PC-3 (cell line): Measurements from ENCODE around the gene AKAP9. TPM values are rescaled to one million over a fixed set of nuclear protein-coding genes. Genes with fewer than 3 reads are reported as not detected.

Source experiments
- ATAC-seq: fragments of 200-7000 bp; cut with Tn5 transposase; 2 replicates; pipeline ENCODE4 v1.9.1; 2020; ENCODE audit warnings: mild to moderate bottlenecking, moderate library complexity
- BruUV-seq: library from RNA; stranded (reverse); fragments of 400-500 nt; replicated peaks from 2 replicates; lab custom pipeline; 2021; lab: Mats Ljungman, UMichigan
- CTCF ChIA-PET: fragments of 300-600 bp; sonication (Branson Sonifier 250); formaldehyde crosslinking; loops from one replicate; lab custom pipeline; 2022; ENCODE audit warnings: antibody characterized with exemption; lab: Charles Lee
- POLR2A ChIA-PET: fragments of 300-600 bp; sonication (Branson Sonifier 250); formaldehyde crosslinking; loops from one replicate; lab custom pipeline; 2022; ENCODE audit warnings: antibody characterized with exemption; ENCODE audit not compliant: unreplicated experiment; lab: Charles Lee
- DNase-seq: peaks from one replicate; pipeline ENCODE4 v3.0.0-alpha.2; 2015
- H2AFZ ChIP-seq: fragments of 300-600 bp; sonication (generic); 2 replicates; pipeline ENCODE4 v1.6.0; 2016; ENCODE audit warnings: antibody characterized with exemption, low read length
- H3F3A ChIP-seq: fragments of 300-600 bp; sonication (generic); one replicate; pipeline ENCODE4 v1.6.0; 2017; ENCODE audit warnings: antibody characterized with exemption, low read length, control low read depth, mild to moderate bottlenecking; ENCODE audit not compliant: unreplicated experiment
- H3K27ac ChIP-seq: fragments of 300-600 bp; sonication (generic); 2 replicates; pipeline ENCODE4 v1.5.1; 2016; ENCODE audit warnings: mild to moderate bottlenecking, low read length
- H3K27me3 ChIP-seq: fragments of 300-600 bp; sonication (generic); 2 replicates; pipeline ENCODE4 v1.6.1; 2016; ENCODE audit warnings: low read length, mixed read lengths
- H3K36me3 ChIP-seq: fragments of 300-600 bp; sonication (generic); 2 replicates; pipeline ENCODE4 v1.6.1; 2016; ENCODE audit warnings: low read depth, mixed run types, low read length, mixed read lengths
- H3K4me1 ChIP-seq: fragments of 300-600 bp; sonication (generic); 2 replicates; pipeline ENCODE4 v1.5.1; 2016; ENCODE audit warnings: low read length; ENCODE audit not compliant: insufficient read depth
- H3K4me2 ChIP-seq: fragments of 300-600 bp; sonication (generic); 2 replicates; pipeline ENCODE4 v1.6.0; 2016; ENCODE audit warnings: low read length
- H3K4me3 ChIP-seq: fragments of 300-600 bp; sonication (generic); 2 replicates; pipeline ENCODE4 v1.5.1; 2016; ENCODE audit warnings: mild to moderate bottlenecking, low read length, mixed read lengths
- H3K79me2 ChIP-seq: fragments of 300-600 bp; sonication (generic); 2 replicates; pipeline ENCODE4 v1.6.1; 2017; ENCODE audit warnings: low read length, mixed read lengths
- H3K9ac ChIP-seq: fragments of 300-600 bp; sonication (generic); 2 replicates; pipeline ENCODE4 v1.6.0; 2016; ENCODE audit warnings: mild to moderate bottlenecking, low read length
- H3K9me2 ChIP-seq: fragments of 300-600 bp; sonication (generic); replicated peaks from 2 replicates; pipeline ENCODE4 v1.6.1; 2016; ENCODE audit warnings: mixed run types, low read length, mixed read lengths
- H3K9me3 ChIP-seq: fragments of 300-600 bp; sonication (generic); 2 replicates; pipeline ENCODE4 v1.6.1; 2016; ENCODE audit warnings: low read length, mixed read lengths
- H4K20me1 ChIP-seq: fragments of 300-600 bp; sonication (generic); 2 replicates; pipeline ENCODE4 v1.6.1; 2016; ENCODE audit warnings: low read length, mixed read lengths
- EZH2 ChIP-seq: fragments of 300-600 bp; sonication (generic); IDR thresholded peaks from one replicate; pipeline ENCODE4 v1.6.1; 2017; ENCODE audit warnings: antibody characterized with exemption, mild to moderate bottlenecking, low read length; ENCODE audit not compliant: unreplicated experiment
- EZH2phosphoT487 ChIP-seq: fragments of 300-600 bp; sonication (generic); IDR thresholded peaks from 2 replicates; pipeline ENCODE4 v1.6.1; 2018; ENCODE audit warnings: mild to moderate bottlenecking, antibody characterized with exemption, low read length, borderline replicate concordance
- intact Hi-C: fragments of 100-400 bp; cut with micrococcal nuclease; formaldehyde crosslinking; loops from 2 replicates; pipeline ENCODE4 v1.9.0; 2023
- total RNA-seq: library from RNA; depleted of rRNA; stranded (reverse); fragments of >200 nt; gene quantifications from 2 replicates; pipeline ENCODE4 v1.2.3, GENCODE V29; 2014
- TF ChIP-seq, protein P1 (sequence below): fragments of 300-600 bp; sonication (generic); conservative IDR thresholded peaks from 2 replicates; pipeline ENCODE4 v1.5.1; 2017; ENCODE audit warnings: antibody characterized with exemption, low read depth, mild to moderate bottlenecking, low read length

The AKAP9 gene
- total RNA-seq, 1 experiment from 2014 or later: 24.9 TPM

DNA sequence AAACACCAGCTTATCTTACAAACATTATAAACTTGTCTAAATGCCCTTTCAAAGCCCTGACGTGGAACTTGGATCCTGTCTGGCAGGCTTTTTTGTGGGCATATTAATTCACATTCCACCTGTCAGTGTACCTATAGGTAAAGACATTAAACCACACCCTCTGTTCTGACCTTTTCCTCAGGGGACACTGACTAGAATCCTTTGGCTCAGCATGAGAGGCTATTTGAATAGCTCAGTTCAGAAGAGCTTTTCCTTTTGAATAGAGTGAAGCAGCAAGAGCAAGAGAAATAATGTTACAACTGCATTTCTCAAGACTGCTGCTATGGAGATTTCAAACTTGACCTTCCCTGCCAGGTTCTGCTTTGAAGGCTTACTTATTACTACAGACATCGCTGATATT, 116.7 kb downstream of the AKAP9 start:
- DNase-seq (peak; percentile 80), ATAC-seq (peak; percentile 91)

DNA sequence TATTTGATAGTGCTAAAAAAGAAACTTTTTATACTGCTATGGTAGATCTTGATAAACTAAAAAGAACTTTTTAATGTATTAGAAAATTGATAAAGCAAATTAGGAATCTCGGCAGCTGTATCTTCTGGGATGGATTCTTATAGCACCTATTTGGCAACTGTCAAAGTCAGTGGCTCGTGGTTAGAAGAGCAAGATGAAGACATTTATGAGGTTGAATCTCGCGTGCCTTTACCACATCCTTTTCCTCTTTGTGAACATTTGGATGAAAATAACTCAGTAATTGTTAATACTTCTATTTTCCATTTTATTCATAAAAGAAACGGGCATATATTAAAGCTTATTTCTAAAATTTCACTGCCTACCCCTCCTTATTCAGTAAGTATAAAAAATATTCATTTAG, 117.4 kb downstream of the AKAP9 start:
- ATAC-seq (no peak), DNase-seq (no peak)
- Histone ChIP-seq H3K4me1 (peaks cover 22% of the 10 kb centered on the region), H3K36me3 (no peaks in the 10 kb centered on the region; the same call in 1 of the 2 replicates), H3K9me2 (no peaks in the 10 kb centered on the region), H3K4me3 (no peak overlapping the region), H3K9ac (no peak overlapping the region), H3K79me2 (no peaks in the 10 kb centered on the region), H3F3A (peaks cover 5% of the 10 kb centered on the region), H3K27me3 (no peaks in the 10 kb centered on the region), H2AFZ (no peak overlapping the region), H3K27ac (no peak overlapping the region), H3K4me2 (no peak overlapping the region), H4K20me1 (no peaks in the 10 kb centered on the region), H3K9me3 (no peaks in the 10 kb centered on the region)
- no TSS peak for BruUV-seq
- ChIA-PET POLR2A (interaction anchor here (1.5 kb wide), 1 partner anchor 18 kb away, joined by 3 read pairs; no protein-coding TSS in a partner anchor), CTCF (no interaction called here)
- TF ChIP-seq EZH2 (no peak), EZH2phosphoT487 (no peak)
- TF ChIP-seq, protein P1, sequence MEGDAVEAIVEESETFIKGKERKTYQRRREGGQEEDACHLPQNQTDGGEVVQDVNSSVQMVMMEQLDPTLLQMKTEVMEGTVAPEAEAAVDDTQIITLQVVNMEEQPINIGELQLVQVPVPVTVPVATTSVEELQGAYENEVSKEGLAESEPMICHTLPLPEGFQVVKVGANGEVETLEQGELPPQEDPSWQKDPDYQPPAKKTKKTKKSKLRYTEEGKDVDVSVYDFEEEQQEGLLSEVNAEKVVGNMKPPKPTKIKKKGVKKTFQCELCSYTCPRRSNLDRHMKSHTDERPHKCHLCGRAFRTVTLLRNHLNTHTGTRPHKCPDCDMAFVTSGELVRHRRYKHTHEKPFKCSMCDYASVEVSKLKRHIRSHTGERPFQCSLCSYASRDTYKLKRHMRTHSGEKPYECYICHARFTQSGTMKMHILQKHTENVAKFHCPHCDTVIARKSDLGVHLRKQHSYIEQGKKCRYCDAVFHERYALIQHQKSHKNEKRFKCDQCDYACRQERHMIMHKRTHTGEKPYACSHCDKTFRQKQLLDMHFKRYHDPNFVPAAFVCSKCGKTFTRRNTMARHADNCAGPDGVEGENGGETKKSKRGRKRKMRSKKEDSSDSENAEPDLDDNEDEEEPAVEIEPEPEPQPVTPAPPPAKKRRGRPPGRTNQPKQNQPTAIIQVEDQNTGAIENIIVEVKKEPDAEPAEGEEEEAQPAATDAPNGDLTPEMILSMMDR: no peak
- intact Hi-C loops: no loop called here

More for the DNA sequence above, 116.7 kb downstream of the AKAP9 start:
- Histone ChIP-seq H3K36me3 (no peaks in the 10 kb centered on the region; the same call in 1 of the 2 replicates), H3K9me2 (no peaks in the 10 kb centered on the region), H3K4me2 (peak overlapping the region; percentile 38), H3K79me2 (no peaks in the 10 kb centered on the region), H3K4me3 (no peak overlapping the region), H4K20me1 (no peaks in the 10 kb centered on the region), H3K9me3 (no peaks in the 10 kb centered on the region), H3K4me1 (peaks cover 22% of the 10 kb centered on the region), H3F3A (peaks cover 5% of the 10 kb centered on the region), H3K9ac (no peak overlapping the region), H3K27ac (peak overlapping the region; percentile 17; the same call in 1 of the 2 replicates), H3K27me3 (no peaks in the 10 kb centered on the region), H2AFZ (no peak overlapping the region)
- BruUV-seq: no TSS peak
- intact Hi-C loops: loop anchor here (2.0 kb wide), 1 partner anchor 117 kb away; the partner anchor contains the start of gene AKAP9
- POLR2A ChIA-PET: interaction anchor here (0.6 to 1.5 kb wide), 3 partner anchors 11 to 144 kb away, joined by 3 read pairs; no protein-coding TSS in a partner anchor
- TF ChIP-seq EZH2 (no peak), EZH2phosphoT487 (no peak)
- TF ChIP-seq, protein P1: no peak
- CTCF ChIA-PET: interaction anchor here (0.6 to 1.2 kb wide), 2 partner anchors 176 to 554 kb away, joined by 3 to 4 read pairs; no protein-coding TSS in a partner anchor

DNA sequence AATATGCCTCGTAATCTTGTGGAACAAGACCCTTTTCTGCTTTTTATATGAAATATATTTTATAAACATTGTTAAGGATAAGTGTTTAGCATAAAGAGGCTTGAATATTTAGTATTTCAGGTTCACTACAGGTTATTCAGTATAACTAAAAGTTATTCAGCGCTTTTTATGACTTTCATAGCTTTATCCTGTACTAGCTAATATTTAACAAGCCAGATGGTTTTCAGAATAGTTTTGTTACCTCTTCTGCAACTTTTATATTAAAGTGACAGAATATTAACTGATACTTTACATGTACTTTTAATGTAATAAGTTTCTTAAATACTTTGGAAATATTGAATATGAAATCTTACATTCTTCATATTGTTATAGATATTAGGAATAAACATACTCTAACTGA, 118.2 kb downstream of the AKAP9 start:
- H3K4me2 ChIP-seq: no peak overlapping the region
- ChIA-PET CTCF (no interaction called here), POLR2A (no interaction called here)
- no peaks in the 10 kb centered on the region for H4K20me1 ChIP-seq
- H3K4me1 ChIP-seq: peaks cover 22% of the 10 kb centered on the region
- DNase-seq (no peak), ATAC-seq (no peak)
- TF ChIP-seq EZH2 (no peak), EZH2phosphoT487 (no peak)
- TF ChIP-seq, protein P1: no peak
- no peak overlapping the region for H3K9ac ChIP-seq
- no TSS peak for BruUV-seq
- peaks cover 5% of the 10 kb centered on the region for H3F3A ChIP-seq
- no peak overlapping the region for H3K27ac ChIP-seq
- H3K36me3 ChIP-seq: no peaks in the 10 kb centered on the region
- no peak overlapping the region for H2AFZ ChIP-seq
- no peak overlapping the region for H3K4me3 ChIP-seq
- intact Hi-C loops: no loop called here
- no peaks in the 10 kb centered on the region for H3K9me3 ChIP-seq
- no peaks in the 10 kb centered on the region for H3K79me2 ChIP-seq
- no peaks in the 10 kb centered on the region for H3K9me2 ChIP-seq
- no peaks in the 10 kb centered on the region for H3K27me3 ChIP-seq
